Erythroblast (primary cell): ENCODE results near the gene VPS26B.

Experiments used
- DNase-seq, 2 experiments: peaks; one replicate each; lab custom pipeline; 2025; lab: John Stamatoyannopoulos, UW
- GATA1 ChIP-seq: IDR thresholded peaks from 2 replicates; pipeline ENCODE4 v1.6.1; 2011; ENCODE audit warnings: low read depth, mild to moderate bottlenecking, control low read depth, low read length, moderate library complexity
- POLR2A ChIP-seq: IDR thresholded peaks from 2 replicates; pipeline ENCODE4 v1.6.1; 2011; ENCODE audit warnings: mild to moderate bottlenecking, low read length

Gene VPS26B

DNA sequence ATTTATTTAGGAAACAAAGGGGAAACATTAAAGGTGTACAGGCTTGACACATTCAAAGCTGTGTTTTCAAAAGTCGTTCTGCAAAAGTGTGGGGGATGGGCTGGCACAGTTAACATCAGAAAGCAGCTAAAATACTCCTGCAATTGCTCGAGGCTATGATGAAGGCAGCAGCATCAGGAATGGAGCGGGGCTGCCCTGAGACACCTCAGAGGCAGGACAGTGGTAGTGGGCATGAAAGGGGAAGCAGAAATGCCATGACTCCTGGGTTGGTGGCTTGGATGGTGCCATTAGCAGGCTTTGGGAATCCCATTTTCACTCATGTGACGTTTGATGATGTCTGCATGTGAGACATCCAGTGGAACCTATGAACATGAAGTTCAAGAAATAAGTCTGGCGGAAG, 1.4 kb upstream of the VPS26B start:
- DNase-seq = peak; percentile 41 to 62
- TF ChIP-seq GATA1 (no peak), POLR2A (no peak)

- DNase-seq = peak; percentile 85 to 86
These were observed 516 bp downstream of the VPS26B start for GRCh38 chr11:134224710-134225664.

GRCh38 chr11:134226806-134227325, 2.4 kb downstream of the VPS26B start:
- TF ChIP-seq POLR2A (no peak), GATA1 (no peak)
- DNase-seq = no peak

More at GRCh38 chr11:134224710-134225664, 516 bp downstream of the VPS26B start:
- no peak for TF ChIP-seq GATA1
- peak; percentile 62 for TF ChIP-seq POLR2A

- TF ChIP-seq GATA1 (no peak), POLR2A (no peak)
- DNase-seq = no peak
These were observed 4.2 kb downstream of the VPS26B start for GRCh38 chr11:134228625-134229024.

GRCh38 chr11:134229126-134229790, 4.8 kb downstream of the VPS26B start:
- TF ChIP-seq GATA1 (no peak), POLR2A (no peak)
- DNase-seq = no peak

DNA sequence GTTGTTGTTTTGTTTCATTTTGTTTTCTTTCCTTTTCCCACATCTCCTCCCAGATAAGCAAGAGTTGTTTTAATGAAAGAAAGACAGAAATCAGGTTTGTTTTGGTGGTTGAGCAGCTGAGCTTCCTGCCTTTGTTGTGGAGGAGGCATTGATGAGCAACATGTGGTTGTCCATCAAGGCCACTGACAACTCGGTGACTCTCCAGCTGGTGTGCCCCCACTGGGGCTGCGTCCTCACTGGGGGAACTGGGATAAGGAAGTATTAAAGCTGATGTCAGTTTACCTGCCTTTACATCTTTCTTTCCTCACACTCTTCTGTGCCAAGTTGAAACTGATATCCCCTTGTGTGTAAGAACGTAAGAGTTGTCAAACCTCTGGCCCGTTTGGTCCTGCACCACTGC, 5.9 kb downstream of the VPS26B start:
- DNase-seq = no peak
- TF ChIP-seq GATA1 (no peak), POLR2A (no peak)

DNA sequence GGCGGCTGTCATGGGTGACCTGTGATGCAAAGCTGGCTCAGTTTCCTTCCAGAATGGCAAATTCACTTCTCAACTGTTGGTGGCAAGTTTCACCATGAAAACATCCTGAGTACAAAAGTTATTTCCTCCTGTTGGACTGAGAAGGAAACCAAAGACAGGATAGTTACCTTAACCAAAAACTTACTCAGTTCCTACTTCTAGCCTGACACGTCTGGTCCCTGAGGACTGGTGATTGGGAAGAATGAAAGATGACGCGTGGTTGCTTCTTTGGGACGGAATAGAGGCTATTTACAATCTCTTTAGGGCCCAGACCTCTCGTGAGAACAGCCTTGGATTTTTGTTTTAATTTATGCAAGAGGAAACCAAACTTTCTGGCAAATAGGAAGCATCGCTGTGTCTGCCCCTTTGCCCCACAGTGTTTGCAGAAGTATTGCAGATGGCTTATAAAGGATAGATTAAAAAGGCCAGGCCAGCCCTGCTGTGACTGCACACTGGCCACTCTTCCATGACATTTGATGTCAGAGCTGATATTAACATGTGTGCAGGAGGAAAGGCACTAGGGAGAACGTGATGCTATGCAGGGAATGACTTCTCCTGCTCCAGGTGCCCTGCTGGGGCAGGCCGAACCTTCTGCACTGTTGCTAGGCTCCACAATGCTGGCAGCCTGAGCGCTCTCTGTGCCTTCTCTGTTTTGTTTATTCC, 7.6 kb downstream of the VPS26B start:
- TF ChIP-seq GATA1 = no peak
- no peak for TF ChIP-seq POLR2A
- DNase-seq = no peak

- TF ChIP-seq GATA1 (no peak), POLR2A (no peak)
- DNase-seq = peak; percentile 69 to 75
These were observed 9.3 kb downstream of the VPS26B start for GRCh38 chr11:134233729-134234179.

DNA sequence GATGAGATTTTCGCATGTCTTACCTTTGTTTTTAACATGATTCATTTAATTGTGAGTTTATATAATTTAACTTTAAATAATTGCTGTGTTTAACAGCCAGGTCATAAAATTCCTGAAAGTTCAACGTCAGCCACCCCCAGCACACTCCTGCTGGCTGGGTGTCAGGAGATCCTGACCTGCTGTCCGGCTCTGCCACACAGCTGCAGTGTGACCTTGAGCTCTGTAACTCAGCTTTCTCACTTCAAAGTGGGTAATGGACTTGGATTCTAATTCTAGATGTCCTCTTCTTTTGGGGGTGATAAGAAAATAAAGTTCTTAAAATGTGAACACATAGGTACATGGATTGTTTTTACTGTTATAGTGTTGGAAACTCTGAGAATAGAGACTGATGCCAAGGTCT, 10.9 kb downstream of the VPS26B start:
- TF ChIP-seq GATA1 (no peak), POLR2A (no peak)
- DNase-seq = no peak

- peak in 1 of 2 experiments; percentile 7 for DNase-seq
- TF ChIP-seq GATA1 (no peak), POLR2A (no peak)
These were observed 12.5 kb downstream of the VPS26B start for GRCh38 chr11:134236834-134237556.

- TF ChIP-seq POLR2A (no peak), GATA1 (no peak)
These were observed 13.1 kb downstream of the VPS26B start for GRCh38 chr11:134237557-134237922.

GRCh38 chr11:134238956-134239355, 14.5 kb downstream of the VPS26B start:
- TF ChIP-seq GATA1 (no peak), POLR2A (no peak)
- DNase-seq = no peak

More at GRCh38 chr11:134237557-134237922, 13.1 kb downstream of the VPS26B start:
- DNase-seq = no peak

GRCh38 chr11:134240592-134240991, 16.1 kb downstream of the VPS26B start:
- TF ChIP-seq GATA1 (no peak), POLR2A (no peak)
- no peak for DNase-seq
